NCI-H187 (cell line): ENCODE results near the gene ADGRG1.
"Not testable (repeated sequence)": the region's sequence is repeated elsewhere in the genome, so short reads cannot be mapped to it uniquely, and the experiment has no call there.

Source experiments
- DNase-seq, 2 experiments: peaks; one replicate each; lab custom pipeline; 2025; lab: John Stamatoyannopoulos, UW

ADGRG1 gene

GRCh38 chr16:57698812-57699405 is 70.5 kb downstream of the ADGRG1 start:
- no peak for DNase-seq

- DNase-seq = no peak
Measured at GRCh38 chr16:57699481-57699880, 71.1 kb downstream of the ADGRG1 start.

GRCh38 chr16:57699899-57700298 is 71.5 kb downstream of the ADGRG1 start:
- no peak for DNase-seq

GRCh38 chr16:57700781-57701551 is 72.5 kb downstream of the ADGRG1 start:
- no peak for DNase-seq

DNA sequence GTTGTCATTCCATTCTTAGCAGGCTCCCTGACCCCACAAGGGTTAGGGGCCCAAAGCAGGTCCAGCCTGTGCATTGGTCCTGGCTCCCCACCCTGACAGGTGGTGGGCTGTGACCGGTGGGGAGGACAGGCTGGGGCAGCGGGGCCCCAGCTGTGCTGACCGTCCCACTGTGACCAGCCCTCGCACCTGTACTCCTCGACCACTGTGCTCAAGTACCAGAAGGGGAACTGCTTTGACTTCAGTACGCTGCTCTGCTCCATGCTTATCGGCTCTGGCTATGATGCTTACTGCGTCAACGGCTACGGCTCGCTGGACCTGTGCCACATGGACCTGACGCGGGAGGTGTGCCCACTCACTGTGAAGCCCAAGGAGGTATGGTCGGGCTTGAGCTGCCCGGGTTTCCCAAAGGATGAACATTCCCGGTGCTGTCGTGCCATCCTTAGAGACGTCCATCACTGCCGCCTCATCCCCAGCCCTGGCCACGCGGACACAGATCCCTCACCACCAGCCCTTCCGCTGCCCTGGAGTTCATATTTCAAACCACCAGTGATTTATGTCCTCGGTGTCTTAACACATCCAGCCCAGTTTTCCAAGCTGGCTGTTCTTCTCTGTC is 73.4 kb downstream of the ADGRG1 start:
- no peak for DNase-seq

DNA sequence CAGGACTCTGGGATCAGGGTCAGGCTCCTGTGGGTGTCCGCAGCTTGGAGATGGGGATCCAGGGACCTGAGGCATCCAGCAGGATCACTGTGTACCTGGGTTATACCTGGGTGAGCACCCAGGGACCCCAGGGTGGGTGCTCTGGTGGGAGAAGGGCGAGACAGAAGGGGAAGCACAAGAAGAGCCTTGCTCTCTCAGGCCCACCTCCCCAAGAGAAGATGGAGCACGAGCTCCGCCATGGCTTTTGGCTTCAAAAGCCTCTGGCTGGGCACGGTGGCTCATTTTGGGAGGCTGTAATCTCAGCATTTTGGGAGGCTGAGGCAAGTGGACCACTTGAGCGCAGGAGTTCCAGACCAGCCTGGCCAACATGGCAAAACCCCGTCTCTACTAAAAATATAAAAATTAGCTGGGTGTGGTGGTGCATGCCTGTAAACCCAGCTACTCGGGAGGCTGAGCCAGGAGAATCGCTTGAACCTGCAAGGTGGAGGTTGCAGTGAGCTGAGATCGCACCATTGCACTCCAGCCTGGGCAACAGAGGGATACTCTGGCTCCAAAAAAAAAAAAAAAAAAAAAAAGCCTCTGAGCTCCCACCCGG is 75.1 kb downstream of the ADGRG1 start:
- DNase-seq = no peak

GRCh38 chr16:57704011-57704904 is 75.8 kb downstream of the ADGRG1 start:
- DNase-seq = no peak

DNA sequence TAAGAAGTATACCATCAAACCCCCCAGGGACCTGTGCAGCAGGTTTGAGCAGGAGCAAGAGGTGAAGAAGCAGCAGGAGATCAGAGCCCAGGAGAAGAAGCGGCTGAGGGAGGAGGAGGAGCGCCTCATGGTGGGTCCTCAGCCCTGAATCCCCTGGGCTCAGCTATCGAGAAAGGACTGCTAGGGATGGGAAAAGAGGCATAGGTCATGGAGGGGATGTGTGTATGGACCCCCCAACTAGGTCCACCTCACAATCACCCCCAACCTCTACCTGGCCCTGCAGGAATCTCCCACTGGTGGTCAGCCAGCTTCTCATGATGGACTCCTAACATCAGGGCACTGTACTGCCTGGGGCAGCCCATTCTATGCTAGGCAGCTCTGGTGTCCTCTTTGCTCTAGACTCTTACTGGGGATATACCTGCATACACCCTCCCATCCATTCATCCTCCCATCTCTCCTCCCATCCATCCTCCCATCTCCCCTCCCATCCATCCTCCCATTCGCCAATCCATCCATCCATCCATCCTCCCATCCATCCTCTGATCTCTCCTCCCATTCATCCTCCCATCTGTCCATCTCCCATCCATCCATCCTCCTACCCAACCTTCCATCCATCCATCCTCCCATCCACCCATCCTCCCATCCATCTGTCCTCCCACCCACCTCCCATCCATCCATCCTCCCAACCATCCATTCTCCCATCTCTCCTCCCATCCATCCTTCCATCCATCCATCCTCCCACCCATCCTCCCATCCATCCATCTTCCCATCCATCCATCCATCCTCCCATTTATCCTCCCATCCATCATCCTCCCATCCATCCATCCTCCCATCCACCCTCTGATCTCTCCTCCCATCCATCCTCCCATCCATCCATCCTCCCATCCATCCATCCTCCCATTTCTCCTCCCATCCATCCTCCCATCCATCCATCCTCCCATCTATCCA is 76.7 kb downstream of the ADGRG1 start:
- DNase-seq = no peak

DNA sequence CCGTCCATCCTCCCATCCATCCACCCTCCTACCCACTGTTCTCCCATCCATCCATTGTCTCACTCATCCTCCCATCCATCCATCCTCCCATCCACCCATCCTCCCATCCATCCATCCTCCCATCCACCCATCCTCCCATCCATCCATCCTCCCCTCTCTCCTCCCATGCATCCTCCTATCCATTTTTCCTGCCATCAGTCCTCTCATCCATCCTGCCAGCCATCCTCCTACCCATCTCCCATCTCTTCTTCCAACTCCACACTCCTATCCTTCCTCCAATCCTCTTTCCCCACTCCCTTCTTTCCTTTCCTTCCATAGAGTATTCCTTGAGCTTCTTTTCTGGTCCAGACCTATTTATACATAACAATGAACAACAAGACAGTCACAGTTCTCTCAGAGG is 78.3 kb downstream of the ADGRG1 start:
- DNase-seq = no peak

DNA sequence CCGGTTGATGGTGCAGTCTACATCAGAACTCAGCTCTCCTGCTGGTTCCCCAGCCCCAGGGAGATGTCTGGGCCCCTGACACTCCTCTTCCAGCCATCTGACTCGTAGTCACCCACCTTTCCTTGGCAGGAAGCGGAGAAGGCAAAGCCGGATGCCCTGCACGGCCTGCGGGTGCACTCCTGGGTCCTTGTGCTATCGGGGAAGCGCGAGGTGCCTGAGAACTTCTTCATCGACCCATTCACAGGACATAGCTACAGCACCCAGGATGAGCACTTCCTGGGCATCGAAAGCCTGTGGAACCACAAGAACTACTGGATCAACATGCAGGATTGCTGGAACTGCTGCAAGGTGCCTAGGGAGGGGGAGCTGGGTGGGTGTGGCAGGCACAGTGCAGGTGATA is 78.9 kb downstream of the ADGRG1 start:
- no peak for DNase-seq

DNA sequence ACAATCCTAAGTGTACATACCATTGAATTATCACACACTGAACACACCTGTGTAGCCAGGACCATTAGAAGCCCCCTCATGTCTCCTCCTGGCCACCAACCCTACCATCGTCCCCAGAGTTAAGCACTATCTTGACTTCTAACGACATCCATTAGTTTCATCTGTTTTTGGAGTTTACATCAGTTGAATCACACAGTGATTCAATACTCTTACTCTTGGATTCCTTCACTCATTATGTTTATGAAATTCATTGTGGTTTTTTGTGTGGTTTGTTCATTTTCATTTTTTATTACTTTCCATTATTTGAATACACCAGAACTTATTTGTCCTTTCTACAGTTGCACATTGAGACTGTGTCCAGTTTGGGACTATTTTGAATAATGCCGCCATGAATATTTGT is 79.7 kb downstream of the ADGRG1 start:
- DNase-seq = no peak

- no peak for DNase-seq
Measured at GRCh38 chr16:57709663-57710062, 81.2 kb downstream of the ADGRG1 start.

DNA sequence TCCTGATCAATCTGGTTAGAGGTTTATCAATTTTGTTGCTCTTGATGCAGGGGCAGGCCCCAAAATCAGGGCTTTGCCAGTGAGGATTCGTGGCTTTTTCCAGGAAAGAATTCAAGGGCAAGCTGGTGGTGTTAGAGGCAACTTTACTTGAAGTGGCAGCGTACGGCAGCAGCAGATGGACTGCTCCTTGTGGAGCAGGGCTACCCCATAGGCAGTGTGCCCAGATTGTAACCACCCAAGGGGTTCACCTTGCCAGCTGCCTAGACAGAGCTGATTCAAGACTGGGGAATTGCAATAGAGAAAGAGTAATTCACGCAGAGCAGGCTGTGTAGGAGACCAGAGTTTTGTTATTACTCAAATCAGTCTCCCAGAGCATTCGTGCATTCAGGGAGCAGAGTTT is 82.9 kb downstream of the ADGRG1 start:
- no peak for DNase-seq

DNA sequence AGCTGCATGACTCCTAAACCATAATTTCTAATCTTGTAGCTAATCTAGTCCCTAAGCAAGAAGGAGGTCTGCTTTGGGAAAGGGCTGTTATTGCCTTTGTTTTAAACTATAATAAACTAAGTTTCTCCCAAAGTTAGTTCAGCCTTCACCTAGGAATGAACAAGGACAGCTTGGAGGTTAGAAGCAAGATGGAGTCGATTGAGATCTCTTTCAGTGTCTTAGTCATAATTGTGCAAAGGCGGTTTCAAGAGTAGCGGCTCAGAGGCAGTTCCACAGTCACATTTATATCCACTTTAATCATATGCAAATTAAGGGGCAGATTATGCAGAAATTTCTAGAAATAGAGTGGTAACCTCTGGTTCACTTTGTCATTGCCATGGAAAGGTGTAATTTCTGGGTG is 83.6 kb downstream of the ADGRG1 start:
- DNase-seq = no peak

- not testable (repeated sequence) for DNase-seq
Measured at GRCh38 chr16:57712569-57712968, 84.1 kb downstream of the ADGRG1 start.

- DNase-seq = no peak
Measured at GRCh38 chr16:57713596-57713995, 85.2 kb downstream of the ADGRG1 start.

DNA sequence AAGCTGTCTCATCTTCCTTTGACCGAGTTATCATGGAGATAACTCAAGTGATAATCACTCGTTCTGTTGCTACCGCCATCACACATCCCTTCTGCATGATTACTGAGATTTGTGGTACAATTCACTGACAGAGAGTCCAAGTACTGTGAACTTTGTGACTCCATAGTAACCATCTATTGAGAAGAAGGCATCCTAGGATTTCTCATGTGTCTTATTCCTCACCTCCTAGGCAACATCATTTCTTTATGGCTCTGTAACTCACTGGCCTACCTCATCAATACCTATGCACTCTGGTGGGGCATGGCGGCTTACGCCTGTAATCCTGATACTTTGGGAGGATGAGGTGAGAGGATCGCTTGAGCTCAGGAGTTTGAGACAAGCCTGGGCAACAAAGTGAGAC is 85.6 kb downstream of the ADGRG1 start:
- DNase-seq = no peak
